ENCODE data around the gene PLA2G1B. TPM values are rescaled to one million over a fixed set of nuclear protein-coding genes. Genes with fewer than 3 reads are reported as not detected.
A peak's percentile ranks its signal among the peaks of the same experiment; 100 is the strongest.

Gene PLA2G1B
- total and polyA plus RNA-seq, 2 of the 13 experiments (the other 11 are each of a cell fraction or from before 2014, with no cell fraction given), result 0.33 to 1.4 TPM

GRCh38 chr12:120317224-120318105 lies 10.1 kb downstream of the PLA2G1B start (continued):
- TF ChIP-seq UBTF (CRISPR knock-in tag; IDR thresholded peaks at IDR 0.05), result peak; percentile 62; the same call in 1 of the 2 replicates
- peak; percentile 82; the same call in 1 of the 2 replicates for TF ChIP-seq KDM5B (CRISPR knock-in tag; IDR thresholded peaks at IDR 0.05; ENCODE audit: borderline replicate concordance)
- no peak for TF ChIP-seq ZNF841 (CRISPR knock-in tag; IDR thresholded peaks at IDR 0.05; ENCODE audit: borderline replicate concordance)
- TF ChIP-seq CEBPG (CRISPR knock-in tag; IDR thresholded peaks at IDR 0.05), result peak; percentile 72
- TF ChIP-seq ZNF543 (CRISPR knock-in tag; IDR thresholded peaks at IDR 0.05), result peak; percentile 52; the same call in 1 of the 2 replicates
- TF ChIP-seq NAIF1 (CRISPR knock-in tag; IDR thresholded peaks at IDR 0.05; ENCODE audit: borderline replicate concordance), result peak; percentile 75
- TF ChIP-seq GFI1 (CRISPR knock-in tag; IDR thresholded peaks at IDR 0.05; ENCODE audit: borderline replicate concordance), result peak; percentile 58; the same call in 1 of the 2 replicates
- peak; percentile 81; the same call in 1 of the 2 replicates for TF ChIP-seq IRF9 (CRISPR knock-in tag; IDR thresholded peaks at IDR 0.05; ENCODE audit: borderline replicate concordance)
- no peak for TF ChIP-seq MTF2 (CRISPR knock-in tag; IDR thresholded peaks at IDR 0.05; ENCODE audit: borderline replicate concordance)
- peak; percentile 80 for TF ChIP-seq CREM (IDR thresholded peaks at IDR 0.05)
- no peak for TF ChIP-seq CREM (CRISPR knock-in tag; IDR thresholded peaks at IDR 0.05)
- TF ChIP-seq JARID2 (CRISPR knock-in tag; IDR thresholded peaks at IDR 0.05; ENCODE audit: insufficient replicate concordance), result no peak
- no peak for TF ChIP-seq ZNF343 (CRISPR knock-in tag; IDR thresholded peaks at IDR 0.05)
- TF ChIP-seq ZBED4 (CRISPR knock-in tag; IDR thresholded peaks at IDR 0.05; ENCODE audit: borderline replicate concordance), result 0 out of 2 replicates have a peak, but pooled peaks have one; percentile 25
- peak; percentile 64; the same call in 1 of the 2 replicates for TF ChIP-seq ZFP36L1 (CRISPR knock-in tag; IDR thresholded peaks at IDR 0.05)
- TF ChIP-seq TFDP2 (CRISPR knock-in tag; IDR thresholded peaks at IDR 0.05), result peak; percentile 79
- TF ChIP-seq FOXP1 (IDR thresholded peaks at IDR 0.05), result no peak
- no peak for TF ChIP-seq FOXP1 (CRISPR knock-in tag; IDR thresholded peaks at IDR 0.05)
- peak; percentile 78; the same call in 1 of the 2 replicates for TF ChIP-seq ZFP37 (CRISPR knock-in tag; IDR thresholded peaks at IDR 0.05; ENCODE audit: borderline replicate concordance)
